WTC11 (cell line): ENCODE results near the gene MVP. TPM values are rescaled to one million over a fixed set of nuclear protein-coding genes. Genes with fewer than 3 reads are reported as not detected.
A peak's percentile ranks its signal among the peaks of the same experiment; 100 is the strongest.

Source experiments
- FOXJ3 ChIP-seq: sonication (generic); formaldehyde crosslinking; IDR thresholded peaks from 2 replicates; pipeline ENCODE4 v1.9.0; 2021; ENCODE audit warnings: missing genetic modification reagents, mild to moderate bottlenecking, borderline replicate concordance
- FOXK1 ChIP-seq: sonication (generic); formaldehyde crosslinking; IDR thresholded peaks from 2 replicates; pipeline ENCODE4 v1.8.0; 2022; ENCODE audit warnings: mild to moderate bottlenecking, moderate library complexity, missing genetic modification reagents
- GRHL2 ChIP-seq: fragments of 250-450 bp; sonication (Bioruptor Pico); IDR thresholded peaks from 2 replicates; pipeline ENCODE4 v1.8.0; 2022; ENCODE audit warnings: mild to moderate bottlenecking, moderate library complexity; ENCODE audit not compliant: insufficient replicate concordance, severe bottlenecking
- IRF2 ChIP-seq: sonication (generic); formaldehyde crosslinking; IDR thresholded peaks from 2 replicates; pipeline ENCODE4 v1.8.0; 2022; ENCODE audit warnings: low read depth, missing genetic modification reagents, borderline replicate concordance
- KAT7 ChIP-seq: sonication (generic); formaldehyde crosslinking; IDR thresholded peaks from 2 replicates; pipeline ENCODE4 v1.8.1; 2023; ENCODE audit warnings: missing genetic modification reagents, mild to moderate bottlenecking, borderline replicate concordance
- NFE2L1 ChIP-seq: sonication (generic); formaldehyde crosslinking; IDR thresholded peaks from 2 replicates; pipeline ENCODE4 v1.8.1; 2023; ENCODE audit warnings: missing genetic modification reagents
- NR1H2 ChIP-seq: sonication (generic); formaldehyde crosslinking; IDR thresholded peaks from 2 replicates; pipeline ENCODE4 v1.9.0; 2021; ENCODE audit warnings: mild to moderate bottlenecking, moderate library complexity, missing genetic modification reagents
- OVOL2 ChIP-seq: fragments of 250-450 bp; sonication (Bioruptor Pico); IDR thresholded peaks from 2 replicates; pipeline ENCODE4 v1.9.0; 2021; ENCODE audit warnings: mild to moderate bottlenecking, borderline replicate concordance
- RELA ChIP-seq: sonication (generic); formaldehyde crosslinking; IDR thresholded peaks from 2 replicates; pipeline ENCODE4 v1.8.1; 2022; ENCODE audit warnings: missing genetic modification reagents, mild to moderate bottlenecking, borderline replicate concordance
- ZNF138 ChIP-seq: sonication (generic); formaldehyde crosslinking; conservative IDR thresholded peaks from 2 replicates; pipeline ENCODE4 v1.8.1; 2022; ENCODE audit warnings: mild to moderate bottlenecking, moderate library complexity, missing genetic modification reagents
- ZNF219 ChIP-seq: sonication (generic); formaldehyde crosslinking; IDR thresholded peaks from 2 replicates; pipeline ENCODE4 v1.8.0; 2023; ENCODE audit warnings: missing genetic modification reagents, mild to moderate bottlenecking, borderline replicate concordance
- ZNF416 ChIP-seq: fragments of 250-450 bp; sonication (Bioruptor Pico); IDR thresholded peaks from 2 replicates; pipeline ENCODE4 v1.9.0; 2021; ENCODE audit warnings: mild to moderate bottlenecking, inconsistent platforms
- total RNA-seq: library from RNA; stranded (reverse); gene quantifications from 3 replicates; pipeline ENCODE4 v1.2.3, GENCODE V29; 2021
- TF ChIP-seq, protein P1 (sequence below): sonication (generic); formaldehyde crosslinking; IDR thresholded peaks from 2 replicates; pipeline ENCODE4 v1.8.0; 2022; ENCODE audit warnings: mild to moderate bottlenecking, missing genetic modification reagents
- TF ChIP-seq, protein P2 (sequence below): sonication (generic); formaldehyde crosslinking; IDR thresholded peaks from 2 replicates; pipeline ENCODE4 v1.8.1; 2022; ENCODE audit warnings: mild to moderate bottlenecking, moderate library complexity, missing genetic modification reagents
- TF ChIP-seq, protein P3 (sequence below): sonication (generic); formaldehyde crosslinking; IDR thresholded peaks from 2 replicates; pipeline ENCODE4 v1.8.1; 2022; ENCODE audit warnings: low read depth, mild to moderate bottlenecking, moderate library complexity, missing genetic modification reagents, borderline replicate concordance
- TF ChIP-seq, protein P4 (sequence below): fragments of 250-450 bp; sonication (Bioruptor Pico); conservative IDR thresholded peaks from 2 replicates; pipeline ENCODE4 v1.9.0; 2021; ENCODE audit warnings: mild to moderate bottlenecking
- TF ChIP-seq, protein P5 (sequence below): sonication (generic); formaldehyde crosslinking; IDR thresholded peaks from 2 replicates; pipeline ENCODE4 v1.8.0; 2023; ENCODE audit warnings: missing genetic modification reagents, mild to moderate bottlenecking, borderline replicate concordance
- TF ChIP-seq, protein P6 (sequence below): sonication (generic); formaldehyde crosslinking; IDR thresholded peaks from 2 replicates; pipeline ENCODE4 v1.8.1; 2023; ENCODE audit warnings: mild to moderate bottlenecking, missing genetic modification reagents, borderline replicate concordance
- TF ChIP-seq, protein P7 (sequence below): sonication (generic); formaldehyde crosslinking; IDR thresholded peaks from 2 replicates; pipeline ENCODE4 v1.8.1; 2023; ENCODE audit warnings: mild to moderate bottlenecking, moderate library complexity, missing genetic modification reagents

Gene MVP
- total RNA-seq, 1 experiment from 2014 or later: 10.8 TPM

DNA sequence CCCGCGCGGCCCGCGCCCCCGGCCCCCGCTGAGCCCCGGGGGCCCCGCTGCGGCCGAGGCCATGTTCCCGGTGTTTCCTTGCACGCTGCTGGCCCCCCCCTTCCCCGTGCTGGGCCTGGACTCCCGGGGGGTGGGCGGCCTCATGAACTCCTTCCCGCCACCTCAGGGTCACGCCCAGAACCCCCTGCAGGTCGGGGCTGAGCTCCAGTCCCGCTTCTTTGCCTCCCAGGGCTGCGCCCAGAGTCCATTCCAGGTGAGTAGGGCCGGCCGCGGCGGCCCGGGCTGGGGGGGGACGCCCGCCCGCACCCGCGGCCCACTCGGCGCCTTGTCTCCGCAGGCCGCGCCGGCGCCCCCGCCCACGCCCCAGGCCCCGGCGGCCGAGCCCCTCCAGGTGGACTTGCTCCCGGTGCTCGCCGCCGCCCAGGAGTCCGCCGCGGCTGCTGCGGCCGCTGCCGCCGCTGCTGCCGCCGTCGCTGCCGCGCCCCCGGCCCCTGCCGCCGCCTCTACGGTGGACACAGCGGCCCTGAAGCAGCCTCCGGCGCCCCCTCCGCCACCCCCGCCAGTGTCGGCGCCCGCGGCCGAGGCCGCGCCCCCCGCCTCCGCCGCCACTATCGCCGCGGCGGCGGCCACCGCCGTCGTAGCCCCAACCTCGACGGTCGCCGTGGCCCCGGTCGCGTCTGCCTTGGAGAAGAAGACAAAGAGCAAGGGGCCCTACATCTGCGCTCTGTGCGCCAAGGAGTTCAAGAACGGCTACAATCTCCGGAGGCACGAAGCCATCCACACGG, 13.4 kb upstream of the MVP start (continued):
- TF ChIP-seq, protein P1, sequence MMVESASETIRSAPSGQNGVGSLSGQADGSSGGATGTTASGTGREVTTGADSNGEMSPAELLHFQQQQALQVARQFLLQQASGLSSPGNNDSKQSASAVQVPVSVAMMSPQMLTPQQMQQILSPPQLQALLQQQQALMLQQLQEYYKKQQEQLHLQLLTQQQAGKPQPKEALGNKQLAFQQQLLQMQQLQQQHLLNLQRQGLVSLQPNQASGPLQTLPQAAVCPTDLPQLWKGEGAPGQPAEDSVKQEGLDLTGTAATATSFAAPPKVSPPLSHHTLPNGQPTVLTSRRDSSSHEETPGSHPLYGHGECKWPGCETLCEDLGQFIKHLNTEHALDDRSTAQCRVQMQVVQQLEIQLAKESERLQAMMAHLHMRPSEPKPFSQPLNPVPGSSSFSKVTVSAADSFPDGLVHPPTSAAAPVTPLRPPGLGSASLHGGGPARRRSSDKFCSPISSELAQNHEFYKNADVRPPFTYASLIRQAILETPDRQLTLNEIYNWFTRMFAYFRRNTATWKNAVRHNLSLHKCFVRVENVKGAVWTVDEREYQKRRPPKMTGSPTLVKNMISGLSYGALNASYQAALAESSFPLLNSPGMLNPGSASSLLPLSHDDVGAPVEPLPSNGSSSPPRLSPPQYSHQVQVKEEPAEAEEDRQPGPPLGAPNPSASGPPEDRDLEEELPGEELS (CRISPR knock-in tag): 0 out of 2 replicates have a peak, but pooled peaks have one; percentile 58
- no peak for TF ChIP-seq OVOL2 (CRISPR knock-in tag)
- TF ChIP-seq ZNF219 (CRISPR knock-in tag): no peak
- no peak for TF ChIP-seq GRHL2 (CRISPR knock-in tag)
- no peak for TF ChIP-seq NR1H2 (CRISPR knock-in tag)
- TF ChIP-seq, protein P2, sequence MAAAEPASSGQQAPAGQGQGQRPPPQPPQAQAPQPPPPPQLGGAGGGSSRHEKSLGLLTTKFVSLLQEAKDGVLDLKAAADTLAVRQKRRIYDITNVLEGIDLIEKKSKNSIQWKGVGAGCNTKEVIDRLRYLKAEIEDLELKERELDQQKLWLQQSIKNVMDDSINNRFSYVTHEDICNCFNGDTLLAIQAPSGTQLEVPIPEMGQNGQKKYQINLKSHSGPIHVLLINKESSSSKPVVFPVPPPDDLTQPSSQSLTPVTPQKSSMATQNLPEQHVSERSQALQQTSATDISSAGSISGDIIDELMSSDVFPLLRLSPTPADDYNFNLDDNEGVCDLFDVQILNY (CRISPR knock-in tag): peak; percentile 90
- peak; percentile 74; the same call in 1 of the 2 replicates for TF ChIP-seq NFE2L1 (CRISPR knock-in tag)
- TF ChIP-seq, protein P3, sequence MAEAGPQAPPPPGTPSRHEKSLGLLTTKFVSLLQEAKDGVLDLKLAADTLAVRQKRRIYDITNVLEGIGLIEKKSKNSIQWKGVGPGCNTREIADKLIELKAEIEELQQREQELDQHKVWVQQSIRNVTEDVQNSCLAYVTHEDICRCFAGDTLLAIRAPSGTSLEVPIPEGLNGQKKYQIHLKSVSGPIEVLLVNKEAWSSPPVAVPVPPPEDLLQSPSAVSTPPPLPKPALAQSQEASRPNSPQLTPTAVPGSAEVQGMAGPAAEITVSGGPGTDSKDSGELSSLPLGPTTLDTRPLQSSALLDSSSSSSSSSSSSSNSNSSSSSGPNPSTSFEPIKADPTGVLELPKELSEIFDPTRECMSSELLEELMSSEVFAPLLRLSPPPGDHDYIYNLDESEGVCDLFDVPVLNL (CRISPR knock-in tag): peak; percentile 82; the same call in 1 of the 2 replicates
- TF ChIP-seq IRF2 (CRISPR knock-in tag): no peak
- no peak for TF ChIP-seq ZNF416
- TF ChIP-seq FOXK1 (CRISPR knock-in tag): peak; percentile 56
- TF ChIP-seq, protein P4, sequence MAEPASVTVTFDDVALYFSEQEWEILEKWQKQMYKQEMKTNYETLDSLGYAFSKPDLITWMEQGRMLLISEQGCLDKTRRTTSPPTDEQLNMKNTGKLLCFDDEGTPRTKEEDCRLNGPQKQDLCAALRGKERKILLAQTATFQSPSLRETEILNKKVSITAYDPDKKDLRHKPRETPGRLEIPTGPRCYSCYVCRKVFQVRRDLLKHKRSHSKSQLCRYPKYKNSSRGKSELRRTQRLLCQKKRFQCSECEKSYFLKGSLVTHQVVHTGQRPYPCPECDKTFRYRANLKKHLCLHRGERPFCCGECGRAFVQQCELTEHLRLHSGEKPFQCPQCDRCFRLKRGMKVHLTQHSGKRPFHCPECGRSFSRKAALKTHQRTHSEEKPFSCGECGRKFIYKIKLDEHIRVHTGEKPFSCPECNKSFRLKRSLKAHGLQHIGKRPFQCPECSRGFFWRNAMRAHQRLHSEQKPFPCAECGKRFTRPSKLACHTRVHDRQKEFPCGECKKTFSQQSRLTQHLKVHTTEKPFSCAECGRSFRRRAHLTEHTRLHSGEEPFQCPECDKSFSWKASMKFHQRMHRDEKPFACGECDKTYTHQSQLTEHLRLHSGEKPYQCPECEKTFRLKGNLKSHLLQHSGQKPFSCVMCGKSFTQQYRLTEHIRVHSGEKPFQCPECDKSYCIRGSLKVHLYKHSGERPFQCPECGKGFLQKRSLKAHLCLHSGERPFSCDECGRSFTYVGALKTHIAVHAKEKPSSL (CRISPR knock-in tag): no peak
- no peak for TF ChIP-seq ZNF138 (CRISPR knock-in tag)
- TF ChIP-seq FOXJ3 (CRISPR knock-in tag): no peak
- no peak for TF ChIP-seq KAT7 (CRISPR knock-in tag)
- 0 out of 2 replicates have a peak, but pooled peaks have one; percentile 18 for TF ChIP-seq RELA
- TF ChIP-seq, protein P5, sequence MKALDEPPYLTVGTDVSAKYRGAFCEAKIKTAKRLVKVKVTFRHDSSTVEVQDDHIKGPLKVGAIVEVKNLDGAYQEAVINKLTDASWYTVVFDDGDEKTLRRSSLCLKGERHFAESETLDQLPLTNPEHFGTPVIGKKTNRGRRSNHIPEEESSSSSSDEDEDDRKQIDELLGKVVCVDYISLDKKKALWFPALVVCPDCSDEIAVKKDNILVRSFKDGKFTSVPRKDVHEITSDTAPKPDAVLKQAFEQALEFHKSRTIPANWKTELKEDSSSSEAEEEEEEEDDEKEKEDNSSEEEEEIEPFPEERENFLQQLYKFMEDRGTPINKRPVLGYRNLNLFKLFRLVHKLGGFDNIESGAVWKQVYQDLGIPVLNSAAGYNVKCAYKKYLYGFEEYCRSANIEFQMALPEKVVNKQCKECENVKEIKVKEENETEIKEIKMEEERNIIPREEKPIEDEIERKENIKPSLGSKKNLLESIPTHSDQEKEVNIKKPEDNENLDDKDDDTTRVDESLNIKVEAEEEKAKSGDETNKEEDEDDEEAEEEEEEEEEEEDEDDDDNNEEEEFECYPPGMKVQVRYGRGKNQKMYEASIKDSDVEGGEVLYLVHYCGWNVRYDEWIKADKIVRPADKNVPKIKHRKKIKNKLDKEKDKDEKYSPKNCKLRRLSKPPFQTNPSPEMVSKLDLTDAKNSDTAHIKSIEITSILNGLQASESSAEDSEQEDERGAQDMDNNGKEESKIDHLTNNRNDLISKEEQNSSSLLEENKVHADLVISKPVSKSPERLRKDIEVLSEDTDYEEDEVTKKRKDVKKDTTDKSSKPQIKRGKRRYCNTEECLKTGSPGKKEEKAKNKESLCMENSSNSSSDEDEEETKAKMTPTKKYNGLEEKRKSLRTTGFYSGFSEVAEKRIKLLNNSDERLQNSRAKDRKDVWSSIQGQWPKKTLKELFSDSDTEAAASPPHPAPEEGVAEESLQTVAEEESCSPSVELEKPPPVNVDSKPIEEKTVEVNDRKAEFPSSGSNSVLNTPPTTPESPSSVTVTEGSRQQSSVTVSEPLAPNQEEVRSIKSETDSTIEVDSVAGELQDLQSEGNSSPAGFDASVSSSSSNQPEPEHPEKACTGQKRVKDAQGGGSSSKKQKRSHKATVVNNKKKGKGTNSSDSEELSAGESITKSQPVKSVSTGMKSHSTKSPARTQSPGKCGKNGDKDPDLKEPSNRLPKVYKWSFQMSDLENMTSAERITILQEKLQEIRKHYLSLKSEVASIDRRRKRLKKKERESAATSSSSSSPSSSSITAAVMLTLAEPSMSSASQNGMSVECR (CRISPR knock-in tag): no peak
- TF ChIP-seq, protein P6, sequence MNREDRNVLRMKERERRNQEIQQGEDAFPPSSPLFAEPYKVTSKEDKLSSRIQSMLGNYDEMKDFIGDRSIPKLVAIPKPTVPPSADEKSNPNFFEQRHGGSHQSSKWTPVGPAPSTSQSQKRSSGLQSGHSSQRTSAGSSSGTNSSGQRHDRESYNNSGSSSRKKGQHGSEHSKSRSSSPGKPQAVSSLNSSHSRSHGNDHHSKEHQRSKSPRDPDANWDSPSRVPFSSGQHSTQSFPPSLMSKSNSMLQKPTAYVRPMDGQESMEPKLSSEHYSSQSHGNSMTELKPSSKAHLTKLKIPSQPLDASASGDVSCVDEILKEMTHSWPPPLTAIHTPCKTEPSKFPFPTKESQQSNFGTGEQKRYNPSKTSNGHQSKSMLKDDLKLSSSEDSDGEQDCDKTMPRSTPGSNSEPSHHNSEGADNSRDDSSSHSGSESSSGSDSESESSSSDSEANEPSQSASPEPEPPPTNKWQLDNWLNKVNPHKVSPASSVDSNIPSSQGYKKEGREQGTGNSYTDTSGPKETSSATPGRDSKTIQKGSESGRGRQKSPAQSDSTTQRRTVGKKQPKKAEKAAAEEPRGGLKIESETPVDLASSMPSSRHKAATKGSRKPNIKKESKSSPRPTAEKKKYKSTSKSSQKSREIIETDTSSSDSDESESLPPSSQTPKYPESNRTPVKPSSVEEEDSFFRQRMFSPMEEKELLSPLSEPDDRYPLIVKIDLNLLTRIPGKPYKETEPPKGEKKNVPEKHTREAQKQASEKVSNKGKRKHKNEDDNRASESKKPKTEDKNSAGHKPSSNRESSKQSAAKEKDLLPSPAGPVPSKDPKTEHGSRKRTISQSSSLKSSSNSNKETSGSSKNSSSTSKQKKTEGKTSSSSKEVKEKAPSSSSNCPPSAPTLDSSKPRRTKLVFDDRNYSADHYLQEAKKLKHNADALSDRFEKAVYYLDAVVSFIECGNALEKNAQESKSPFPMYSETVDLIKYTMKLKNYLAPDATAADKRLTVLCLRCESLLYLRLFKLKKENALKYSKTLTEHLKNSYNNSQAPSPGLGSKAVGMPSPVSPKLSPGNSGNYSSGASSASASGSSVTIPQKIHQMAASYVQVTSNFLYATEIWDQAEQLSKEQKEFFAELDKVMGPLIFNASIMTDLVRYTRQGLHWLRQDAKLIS (CRISPR knock-in tag): no peak
- TF ChIP-seq, protein P7, sequence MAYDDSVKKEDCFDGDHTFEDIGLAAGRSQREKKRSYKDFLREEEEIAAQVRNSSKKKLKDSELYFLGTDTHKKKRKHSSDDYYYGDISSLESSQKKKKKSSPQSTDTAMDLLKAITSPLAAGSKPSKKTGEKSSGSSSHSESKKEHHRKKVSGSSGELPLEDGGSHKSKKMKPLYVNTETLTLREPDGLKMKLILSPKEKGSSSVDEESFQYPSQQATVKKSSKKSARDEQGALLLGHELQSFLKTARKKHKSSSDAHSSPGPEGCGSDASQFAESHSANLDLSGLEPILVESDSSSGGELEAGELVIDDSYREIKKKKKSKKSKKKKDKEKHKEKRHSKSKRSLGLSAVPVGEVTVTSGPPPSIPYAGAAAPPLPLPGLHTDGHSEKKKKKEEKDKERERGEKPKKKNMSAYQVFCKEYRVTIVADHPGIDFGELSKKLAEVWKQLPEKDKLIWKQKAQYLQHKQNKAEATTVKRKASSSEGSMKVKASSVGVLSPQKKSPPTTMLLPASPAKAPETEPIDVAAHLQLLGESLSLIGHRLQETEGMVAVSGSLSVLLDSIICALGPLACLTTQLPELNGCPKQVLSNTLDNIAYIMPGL (CRISPR knock-in tag): no peak
